ENCODE measurements around the gene PRKCB.

GRCh38 chr16:23895052-23895451, 59.3 kb downstream of the PRKCB start:
- TF ChIP-seq POLR2A (IDR thresholded peaks at IDR 0.05), result no peak
- TF ChIP-seq, protein P1, sequence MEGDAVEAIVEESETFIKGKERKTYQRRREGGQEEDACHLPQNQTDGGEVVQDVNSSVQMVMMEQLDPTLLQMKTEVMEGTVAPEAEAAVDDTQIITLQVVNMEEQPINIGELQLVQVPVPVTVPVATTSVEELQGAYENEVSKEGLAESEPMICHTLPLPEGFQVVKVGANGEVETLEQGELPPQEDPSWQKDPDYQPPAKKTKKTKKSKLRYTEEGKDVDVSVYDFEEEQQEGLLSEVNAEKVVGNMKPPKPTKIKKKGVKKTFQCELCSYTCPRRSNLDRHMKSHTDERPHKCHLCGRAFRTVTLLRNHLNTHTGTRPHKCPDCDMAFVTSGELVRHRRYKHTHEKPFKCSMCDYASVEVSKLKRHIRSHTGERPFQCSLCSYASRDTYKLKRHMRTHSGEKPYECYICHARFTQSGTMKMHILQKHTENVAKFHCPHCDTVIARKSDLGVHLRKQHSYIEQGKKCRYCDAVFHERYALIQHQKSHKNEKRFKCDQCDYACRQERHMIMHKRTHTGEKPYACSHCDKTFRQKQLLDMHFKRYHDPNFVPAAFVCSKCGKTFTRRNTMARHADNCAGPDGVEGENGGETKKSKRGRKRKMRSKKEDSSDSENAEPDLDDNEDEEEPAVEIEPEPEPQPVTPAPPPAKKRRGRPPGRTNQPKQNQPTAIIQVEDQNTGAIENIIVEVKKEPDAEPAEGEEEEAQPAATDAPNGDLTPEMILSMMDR (IDR thresholded peaks at IDR 0.05 in 4 of 5, conservative IDR thresholded peaks at IDR 0.05 in 1 of 5), result no peak

Data from gastrocnemius medialis (tissue), 4 donors.